ENCODE results near the gene ORMDL3.
"Not testable (repeated sequence)": the region's sequence is repeated elsewhere in the genome, so short reads cannot be mapped to it uniquely, and the experiment has no call there.

The ORMDL3 gene

DNA sequence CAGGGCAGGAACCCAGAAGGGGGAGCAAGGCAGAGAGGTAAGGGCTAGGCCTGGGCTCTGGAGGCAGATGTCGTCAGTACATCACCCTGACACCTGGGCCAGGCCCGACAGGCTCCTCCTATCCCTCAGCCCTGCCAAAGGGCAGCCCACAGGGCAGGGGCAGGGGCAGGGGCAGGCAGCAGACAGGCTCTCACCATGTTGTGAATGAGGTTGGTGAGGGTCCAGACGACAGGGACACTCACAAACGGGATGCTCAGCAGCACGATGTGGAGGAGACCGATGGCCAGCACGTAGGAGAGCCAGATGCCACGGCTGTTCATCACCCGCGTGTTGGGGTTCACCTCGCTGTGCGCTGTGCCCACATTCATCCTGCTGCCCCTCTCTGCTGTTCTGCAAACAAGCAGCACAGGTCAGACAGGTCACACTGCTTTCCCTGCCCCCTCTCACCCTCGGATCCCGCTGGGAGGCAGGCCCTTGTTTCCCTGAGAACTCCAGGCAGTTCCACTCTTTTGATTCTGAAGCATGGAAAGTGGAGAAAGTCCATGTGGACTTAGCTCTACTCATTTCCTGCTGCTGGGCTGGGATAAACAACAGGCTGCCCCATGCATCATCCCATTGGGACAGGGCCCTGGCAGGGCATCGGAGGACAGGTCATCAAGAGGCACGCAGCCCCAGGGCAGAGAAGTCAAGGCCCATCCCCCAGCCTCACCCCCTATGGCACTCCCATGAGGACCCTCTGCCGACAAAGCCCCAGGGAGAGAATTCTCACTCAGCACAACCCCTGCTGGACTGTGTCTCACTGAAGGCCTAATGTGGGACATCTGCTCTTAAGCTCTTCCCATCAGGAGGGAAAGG, 3.3 kb downstream of the ORMDL3 start:
- no peak for DNase-seq

- no peak for DNase-seq
Measured at GRCh38 chr17:39923230-39923629, 4.2 kb downstream of the ORMDL3 start.

- no peak for DNase-seq
Measured at GRCh38 chr17:39922006-39922405, 5.4 kb downstream of the ORMDL3 start.

DNA sequence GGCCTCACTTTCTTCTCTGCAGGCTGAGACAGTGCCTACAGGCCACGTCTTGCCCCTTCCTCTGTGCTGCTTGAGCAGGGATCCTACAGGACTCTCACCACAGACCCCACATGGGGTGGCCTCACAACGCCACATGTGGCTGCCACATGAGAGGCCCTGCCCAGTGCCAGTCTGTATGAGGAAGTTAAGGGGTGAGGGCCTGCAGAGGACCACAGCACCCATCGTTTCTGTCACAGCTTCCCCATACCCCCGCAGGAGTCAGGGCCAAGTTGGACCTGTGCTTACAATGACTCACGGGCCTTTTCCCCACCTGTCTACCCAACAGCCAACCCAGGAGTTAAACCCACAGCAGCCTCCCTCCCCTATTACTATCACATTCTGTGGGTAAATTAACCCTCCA, 6.1 kb downstream of the ORMDL3 start:
- no peak for DNase-seq

DNA sequence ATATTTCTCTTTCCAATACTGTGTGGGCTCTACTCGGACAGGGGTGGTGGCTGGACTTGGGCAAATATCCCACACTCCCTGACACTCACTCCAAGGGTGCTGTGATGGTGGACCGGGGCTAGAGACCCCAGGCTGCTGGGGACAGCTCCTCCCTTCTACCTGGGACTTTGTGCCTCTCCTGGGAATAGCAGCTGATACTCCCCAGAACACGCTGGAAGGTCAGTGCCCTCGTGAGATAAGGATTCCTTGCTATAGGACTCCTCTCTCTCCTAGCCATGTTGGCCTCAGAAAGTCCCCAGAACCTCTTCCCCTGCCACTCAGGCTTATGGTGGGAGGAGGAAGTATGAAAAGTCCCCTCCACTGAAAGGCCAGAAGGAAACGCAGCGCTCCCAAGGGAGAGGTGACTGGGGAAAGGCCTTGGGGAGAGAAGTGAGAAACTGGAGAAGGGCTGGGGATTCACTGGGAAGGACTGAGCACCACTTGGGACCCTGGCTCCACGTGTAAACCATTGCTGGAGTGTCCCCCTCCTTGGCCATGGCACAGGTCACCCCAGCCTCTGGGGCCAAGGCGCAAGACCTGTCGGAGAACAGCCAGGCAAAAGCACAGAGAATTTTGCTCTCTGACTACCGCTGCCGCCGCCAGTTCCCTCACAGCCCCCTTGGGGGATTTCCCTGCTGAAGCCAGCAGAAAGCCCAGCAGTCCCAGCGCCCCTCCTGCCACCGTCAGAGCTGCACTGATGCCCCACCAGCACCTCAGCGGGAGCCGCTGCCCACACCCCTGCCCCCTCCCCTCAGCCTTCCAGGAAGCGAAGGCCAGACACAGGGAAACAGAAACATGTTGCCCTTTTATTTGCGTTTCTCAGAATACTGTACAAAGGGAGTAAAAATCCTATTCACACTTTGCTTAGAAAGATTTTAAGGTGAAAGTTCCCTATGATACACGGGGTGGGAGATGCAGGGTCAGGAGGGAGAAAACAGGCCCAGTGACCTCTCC, 6.9 kb downstream of the ORMDL3 start:
- DNase-seq: no peak

GRCh38 chr17:39919087-39919683, 8.2 kb downstream of the ORMDL3 start:
- DNase-seq: no peak

- no peak for DNase-seq
Measured at GRCh38 chr17:39916918-39917317, 10.5 kb downstream of the ORMDL3 start.

DNA sequence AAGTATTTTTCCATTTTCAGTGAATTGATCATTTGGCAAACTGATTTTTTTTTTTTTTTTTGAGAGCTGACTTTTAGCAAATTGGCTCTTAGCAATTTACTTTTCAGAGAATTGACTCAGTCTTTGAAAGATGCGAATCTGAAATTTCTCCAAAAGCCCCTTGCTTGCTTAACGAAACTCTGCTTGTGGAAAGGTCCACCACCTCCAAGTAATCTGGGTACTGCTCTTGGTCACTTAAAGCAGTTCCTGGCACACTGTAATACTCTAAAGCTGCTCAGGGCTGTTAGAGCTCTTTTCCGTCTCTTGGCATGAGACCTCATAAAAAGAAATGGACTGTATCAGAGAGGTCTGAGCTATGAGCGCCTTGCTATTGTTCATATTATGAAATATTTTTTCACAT, 11.8 kb downstream of the ORMDL3 start:
- DNase-seq: peak; percentile 84

DNA sequence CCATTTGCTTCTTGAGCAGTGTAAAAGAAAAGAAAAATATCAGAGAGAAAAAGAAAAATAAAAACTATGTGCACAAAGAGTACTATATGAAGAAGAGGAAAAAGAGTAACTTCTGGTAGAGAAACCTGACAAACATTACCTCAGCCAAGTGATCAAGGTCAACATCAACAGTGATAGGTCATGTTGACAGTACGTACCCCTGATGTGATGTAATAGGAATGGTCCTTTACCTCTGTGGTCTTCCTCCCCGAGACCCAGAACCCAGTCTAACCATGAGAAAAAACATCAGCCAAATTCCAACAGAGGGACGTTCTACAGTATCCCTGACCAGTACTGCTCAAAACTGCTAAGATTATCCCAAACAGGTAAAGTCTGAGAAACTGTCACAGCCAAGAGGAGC, 13.4 kb downstream of the ORMDL3 start:
- DNase-seq: no peak

- DNase-seq: no peak
Measured at GRCh38 chr17:39908789-39909352, 18.5 kb downstream of the ORMDL3 start.

GRCh38 chr17:39904990-39905288, 22.5 kb downstream of the ORMDL3 start:
- no peak for DNase-seq

GRCh38 chr17:39903158-39903884, 24.1 kb downstream of the ORMDL3 start:
- no peak for DNase-seq

DNA sequence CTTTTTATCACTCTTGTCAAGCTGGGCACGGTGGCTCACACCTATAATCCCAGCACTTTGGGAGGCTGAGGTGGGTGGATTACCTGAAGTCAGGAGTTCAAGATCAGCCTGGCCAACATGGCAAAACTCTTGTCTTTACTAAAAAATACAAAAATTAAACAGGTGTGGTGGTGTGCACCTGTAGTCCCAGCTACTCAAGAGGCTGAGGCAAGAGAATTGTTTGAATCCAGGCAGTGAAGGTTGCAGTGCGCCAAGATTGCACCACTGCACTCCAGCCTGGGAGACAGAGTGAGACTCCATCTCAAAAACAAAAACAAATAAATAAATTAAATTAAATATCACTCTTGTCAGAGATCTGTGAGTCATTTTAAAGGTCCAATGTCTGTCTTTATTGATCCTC, 25.4 kb downstream of the ORMDL3 start:
- not testable (repeated sequence) for DNase-seq

- peak; percentile 27 for DNase-seq
Measured at GRCh38 chr17:39899215-39899614, 28.2 kb downstream of the ORMDL3 start.

DNA sequence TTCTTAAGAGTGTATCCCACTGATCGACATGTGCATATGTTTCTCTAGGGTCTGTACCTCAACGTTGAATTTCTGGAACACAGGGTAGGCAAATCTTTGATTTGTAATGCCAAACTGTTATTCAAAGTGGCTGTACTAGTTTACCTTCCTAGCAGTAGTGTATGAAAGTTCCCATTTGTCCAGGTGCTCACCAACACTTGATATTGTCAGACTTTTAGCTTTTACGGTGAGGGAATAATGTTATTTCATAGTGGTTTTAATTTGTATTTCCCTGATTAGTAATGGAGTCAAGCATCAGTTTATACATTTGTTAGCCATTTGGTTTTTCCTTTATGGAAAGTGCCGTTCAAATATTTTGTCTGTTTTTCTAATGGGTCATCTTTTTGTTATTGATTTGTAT, 29.3 kb downstream of the ORMDL3 start:
- no peak for DNase-seq

GRCh38 chr17:39894681-39895376, 32.6 kb downstream of the ORMDL3 start:
- no peak for DNase-seq

DNA sequence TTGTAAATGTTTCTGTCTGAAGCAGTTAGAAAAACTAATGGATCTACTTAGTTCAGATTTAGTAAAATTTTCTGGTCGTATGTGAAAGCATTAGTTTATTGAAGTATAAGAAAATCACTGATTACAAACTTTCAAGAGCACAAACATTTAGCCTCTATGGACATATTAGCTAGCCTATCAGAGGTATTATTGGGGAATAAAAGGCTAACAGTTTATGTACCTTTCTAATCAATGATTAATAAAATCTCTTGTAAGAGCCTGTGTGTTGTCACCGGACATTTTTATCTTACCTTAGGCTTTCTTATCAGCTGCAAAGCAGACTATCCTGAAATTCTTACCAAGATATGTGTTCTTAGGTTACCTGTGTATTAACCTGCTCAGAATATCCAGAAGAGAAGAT, 38.2 kb downstream of the ORMDL3 start:
- no peak for DNase-seq

DNA sequence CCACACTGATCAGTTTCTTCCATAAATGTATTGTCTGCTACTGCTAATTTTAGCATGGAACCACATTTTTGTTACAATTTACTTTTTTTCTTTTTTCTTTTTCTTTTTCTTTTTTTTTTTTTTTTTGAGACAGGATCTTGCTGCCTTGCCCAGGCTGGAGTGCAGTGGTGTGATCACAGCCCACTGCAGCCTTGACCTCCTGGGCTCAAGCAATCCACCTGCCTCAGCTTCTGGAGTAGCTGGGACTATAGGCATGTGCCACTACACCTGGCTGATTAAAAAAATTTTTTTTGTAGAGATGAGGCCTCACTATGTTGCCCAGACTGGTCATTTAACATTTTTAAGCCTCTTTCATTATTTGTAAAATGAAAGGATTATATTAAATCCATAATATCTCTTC, 40.3 kb downstream of the ORMDL3 start:
- no peak for DNase-seq

DNA sequence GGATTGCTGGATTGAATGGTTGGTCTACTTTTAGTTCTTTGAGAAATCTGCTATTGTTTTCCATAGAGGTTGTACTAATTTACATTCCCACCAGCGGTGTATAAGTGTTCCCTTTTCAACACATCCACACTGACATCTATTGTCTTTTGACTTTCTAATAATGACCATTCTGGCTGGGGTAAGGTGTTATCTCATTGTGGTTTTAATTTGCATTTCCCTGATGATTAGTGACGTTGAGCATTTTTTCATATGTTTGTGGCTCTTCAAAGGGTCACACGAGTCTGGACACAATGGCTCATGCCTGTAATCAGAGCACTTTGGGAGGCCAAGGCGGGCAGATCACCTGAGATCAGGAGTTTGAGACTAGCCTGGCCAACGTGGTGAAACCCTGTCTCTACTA, 41.3 kb downstream of the ORMDL3 start:
- DNase-seq: not testable (repeated sequence)

GRCh38 chr17:39872751-39873150, 54.6 kb downstream of the ORMDL3 start:
- DNase-seq: no peak

- DNase-seq: no peak
Measured at GRCh38 chr17:39871801-39872200, 55.6 kb downstream of the ORMDL3 start.

Data from DMS79 treated with DMSO at 0.1 percent for 48 hours (cell line).